Hindlimb muscle (tissue), 1 donor: ENCODE results near the gene MGP. TPM values are rescaled to one million over a fixed set of nuclear protein-coding genes. Genes with fewer than 3 reads are reported as not detected.

ENCODE experiments used
- DNase-seq: peaks from one replicate; pipeline ENCODE4 v3.0.0-alpha.2; 2013
- polyA plus RNA-seq: library from polyadenylated mRNA; unstranded; fragments of 120-200 nt; gene quantifications from one replicate; pipeline ENCODE4 v1.2.1, GENCODE V29; 2013; ENCODE audit not compliant: insufficient read length

Gene MGP
- polyA plus RNA-seq, 1 donor: 190 TPM

DNA sequence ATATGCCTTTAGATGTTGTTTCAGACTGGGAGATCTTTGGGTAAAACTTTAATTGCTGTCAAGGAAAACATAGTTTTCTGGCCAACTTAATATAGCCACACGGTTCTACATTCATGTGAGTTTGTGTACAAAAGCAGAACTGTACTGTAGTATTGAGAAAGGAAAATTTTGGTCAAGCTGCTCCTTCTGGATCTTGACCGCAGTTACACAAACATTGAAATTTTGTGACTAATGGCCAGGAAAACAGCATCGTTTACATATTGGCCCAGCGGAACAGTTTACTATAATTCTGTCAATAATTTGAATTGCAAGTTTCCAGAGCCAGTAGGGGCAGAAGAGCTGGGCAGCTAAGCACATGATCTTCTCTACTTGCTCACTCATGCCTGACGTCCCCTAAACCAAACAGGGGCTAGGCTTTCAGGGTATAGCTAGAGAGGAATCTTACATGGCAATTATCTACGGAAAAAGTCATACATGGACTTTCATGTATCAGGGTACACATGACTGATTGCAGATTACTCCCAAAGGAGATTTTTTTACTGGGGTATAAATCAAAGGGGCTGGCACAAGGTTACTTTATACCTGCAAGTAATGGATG, 31.0 kb downstream of the MGP start:
- no peak for DNase-seq

- peak; percentile 71 for DNase-seq
Measured at GRCh38 chr12:14853961-14854360, 31.7 kb downstream of the MGP start.

- no peak for DNase-seq
Measured at GRCh38 chr12:14852880-14853279, 32.8 kb downstream of the MGP start.

GRCh38 chr12:14850929-14851663, 34.6 kb downstream of the MGP start:
- DNase-seq: no peak

DNA sequence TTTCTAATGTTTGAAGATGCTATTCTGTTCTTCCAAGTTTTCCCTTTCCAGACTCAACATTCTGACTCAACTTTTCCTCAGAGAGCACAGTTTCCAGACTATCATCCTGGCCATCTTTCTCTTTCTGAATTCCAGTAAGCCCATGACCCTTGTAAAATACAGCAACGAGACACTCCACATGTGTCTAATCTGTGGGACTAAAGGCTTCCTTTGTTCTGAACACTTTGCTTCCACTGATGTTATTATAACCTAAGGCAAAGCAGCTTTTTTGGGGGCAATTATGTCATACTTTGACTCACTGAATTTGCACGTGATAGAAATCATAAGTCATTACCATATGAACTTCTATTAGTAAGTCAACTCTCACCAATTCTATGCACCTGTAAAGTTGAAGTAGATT, 36.0 kb downstream of the MGP start:
- peak; percentile 78 for DNase-seq

GRCh38 chr12:14846876-14847580, 38.6 kb downstream of the MGP start:
- DNase-seq: no peak

- DNase-seq: no peak
Measured at GRCh38 chr12:14846042-14846587, 39.5 kb downstream of the MGP start.

GRCh38 chr12:14845350-14845750, 40.3 kb downstream of the MGP start:
- peak; percentile 64 for DNase-seq

DNA sequence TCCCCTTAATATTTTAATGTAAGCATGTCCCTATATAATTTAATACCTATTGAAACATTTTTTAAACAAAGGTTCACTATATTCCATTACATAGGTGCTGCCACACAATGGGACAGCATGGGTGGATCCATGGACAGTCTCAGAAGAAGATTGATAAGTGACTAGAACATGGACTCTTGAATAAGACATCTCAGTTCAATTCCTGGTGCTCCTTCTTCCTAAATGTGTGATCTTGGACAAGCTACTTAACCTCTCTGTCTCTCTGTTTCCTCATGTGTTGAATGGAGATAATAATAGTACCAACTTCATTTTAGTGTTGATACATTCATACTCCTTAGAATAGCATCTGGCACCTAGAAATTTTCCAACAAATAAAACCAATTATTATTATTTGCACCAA, 41.3 kb downstream of the MGP start:
- no peak for DNase-seq

- DNase-seq: no peak
Measured at GRCh38 chr12:14843425-14843887, 42.2 kb downstream of the MGP start, which contains the start of gene ART4. Gene ART4 (minus strand): TSS chr12:14843526. CDS start chr12:14843113, 413 bp downstream.

DNA sequence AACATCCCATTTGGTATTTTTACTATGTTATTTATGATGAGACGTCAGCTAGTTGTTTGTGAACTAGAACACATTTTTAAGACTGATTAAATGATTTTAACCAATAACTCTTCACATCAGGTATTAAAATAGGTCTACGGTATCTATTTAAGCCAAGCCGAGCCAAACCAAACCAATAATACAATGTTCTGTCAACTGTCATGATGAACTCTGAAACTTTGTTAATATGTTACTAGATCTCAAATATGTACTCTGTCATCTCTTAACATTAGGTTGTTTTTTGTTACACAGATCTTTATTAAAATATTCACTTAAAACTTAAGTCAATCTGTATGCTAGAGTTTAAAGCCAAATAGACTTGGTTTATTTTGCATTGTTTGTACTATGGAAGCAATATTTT, 43.3 kb downstream of the MGP start:
- DNase-seq: no peak

GRCh38 chr12:14841761-14842160, 43.9 kb downstream of the MGP start:
- DNase-seq: no peak

DNA sequence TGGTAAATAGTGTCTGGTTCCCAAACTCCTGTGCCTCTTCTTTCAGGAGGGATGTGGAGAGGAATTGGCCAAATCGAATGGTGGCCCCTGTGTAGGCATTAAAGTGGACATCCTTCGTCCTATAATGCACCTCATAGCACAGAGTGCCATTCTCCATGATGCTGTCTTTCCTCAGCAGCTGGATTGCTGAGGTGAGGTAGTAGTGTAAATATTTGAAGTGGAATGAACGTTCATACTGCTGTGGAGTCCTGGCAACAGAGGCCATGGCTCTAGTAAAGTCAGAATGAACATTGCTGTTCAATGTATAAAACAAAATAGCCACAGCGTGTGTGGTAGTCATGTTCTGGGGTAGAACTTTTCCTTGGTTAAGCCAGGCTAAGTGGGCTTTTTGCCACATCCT, 45.0 kb downstream of the MGP start:
- DNase-seq: no peak

GRCh38 chr12:14839262-14839661, 46.4 kb downstream of the MGP start:
- no peak for DNase-seq

DNA sequence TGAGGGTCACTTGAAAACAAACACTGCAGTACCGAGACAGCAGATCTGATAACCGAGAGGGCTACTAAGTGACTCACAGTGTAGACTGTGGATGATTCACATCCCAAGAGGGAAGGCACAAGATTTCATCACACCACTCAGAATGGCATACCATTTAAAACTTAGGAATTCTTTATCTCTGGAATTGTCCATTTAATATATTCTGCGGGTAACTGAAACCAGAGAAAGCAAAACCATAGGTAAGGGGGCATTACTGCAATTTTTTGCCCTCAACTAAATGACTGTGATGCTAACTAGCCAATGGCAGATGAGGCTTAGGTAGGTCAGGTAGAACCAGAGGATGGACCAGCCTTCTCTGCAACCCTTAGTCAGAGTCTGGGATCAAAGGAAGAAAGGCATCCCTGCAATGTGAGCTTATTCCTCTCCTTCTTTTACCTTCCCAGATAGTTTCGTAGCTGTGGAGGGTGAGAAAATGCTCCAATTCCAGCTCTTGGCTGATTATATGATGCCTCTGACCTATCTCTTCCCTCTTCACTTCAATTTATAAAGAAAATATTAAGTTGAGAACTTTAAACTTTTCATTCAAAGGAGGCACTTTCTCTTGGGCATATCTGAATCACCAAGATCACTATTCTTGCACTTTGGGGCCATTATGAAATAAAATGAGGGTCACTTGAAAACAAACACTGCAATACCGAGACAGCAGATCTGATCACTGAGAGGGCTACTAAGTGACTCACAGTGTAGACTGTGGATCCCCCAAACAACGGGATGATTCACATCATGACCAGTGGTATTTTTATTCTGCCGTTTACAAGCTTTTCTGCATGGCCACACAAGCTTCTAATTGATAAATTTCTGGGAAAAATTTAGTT, 49.1 kb downstream of the MGP start:
- DNase-seq: no peak

- no peak for DNase-seq
Measured at GRCh38 chr12:14834509-14834908, 51.1 kb downstream of the MGP start.

- no peak for DNase-seq
Measured at GRCh38 chr12:14833952-14834351, 51.7 kb downstream of the MGP start.

DNA sequence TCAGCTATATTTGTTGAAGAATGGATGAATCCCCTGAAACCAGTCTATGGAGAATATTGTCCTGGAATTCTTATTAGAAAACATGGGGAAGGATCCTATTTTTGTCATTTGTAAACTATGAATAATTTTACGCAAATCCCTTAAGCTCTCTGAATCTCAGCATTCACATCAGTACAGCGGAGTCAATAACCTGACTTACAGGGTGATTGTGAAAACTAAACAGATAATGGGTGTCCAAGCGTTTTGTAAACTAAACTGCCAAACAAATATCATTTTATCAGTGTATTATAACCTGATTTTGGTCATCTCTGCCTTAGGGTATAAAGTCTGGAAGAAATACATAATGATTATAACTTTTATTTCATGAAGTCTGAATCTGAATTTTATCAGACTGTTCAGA, 52.3 kb downstream of the MGP start:
- DNase-seq: no peak
